DOHH2 (cell line): ENCODE results near the gene KCTD11.
A peak's percentile ranks its signal among the peaks of the same experiment; 100 is the strongest.
"Not testable (repeated sequence)": the region's sequence is repeated elsewhere in the genome, so short reads cannot be mapped to it uniquely, and the experiment has no call there.

Experiments
- H3F3A ChIP-seq: fragments of 200-600 bp; sonication (generic), shearing (Covaris generic); 2 replicates; pipeline ENCODE4 v1.6.0; 2016; ENCODE audit warnings: antibody characterized with exemption, mild to moderate bottlenecking; ENCODE audit not compliant: control insufficient read depth, insufficient read depth
- H3K27ac ChIP-seq: fragments of 200-600 bp; sonication (generic); 2 replicates; pipeline ENCODE4 v1.5.1; 2014; ENCODE audit warnings: low read depth, mild to moderate bottlenecking, low read length, moderate library complexity
- H3K27me3 ChIP-seq: fragments of 200-600 bp; sonication (generic); 2 replicates; pipeline ENCODE4 v1.6.1; 2014; ENCODE audit warnings: mild to moderate bottlenecking, low read length, mixed read lengths; ENCODE audit not compliant: control insufficient read depth
- H3K36me3 ChIP-seq: fragments of 200-600 bp; sonication (generic); 2 replicates; pipeline ENCODE4 v1.6.1; 2014; ENCODE audit warnings: mild to moderate bottlenecking, low read length, moderate library complexity, mixed read lengths; ENCODE audit not compliant: control insufficient read depth
- H3K4me1 ChIP-seq: fragments of 200-600 bp; sonication (generic); 2 replicates; pipeline ENCODE4 v1.6.1; 2014; ENCODE audit warnings: mild to moderate bottlenecking, low read length, mixed read lengths; ENCODE audit not compliant: control insufficient read depth
- H3K4me2 ChIP-seq: fragments of 200-600 bp; sonication (generic); 2 replicates; pipeline ENCODE4 v1.6.0; 2014; ENCODE audit warnings: mild to moderate bottlenecking, low read length, moderate library complexity
- H3K4me3 ChIP-seq: fragments of 200-600 bp; sonication (generic); 2 replicates; pipeline ENCODE4 v1.5.1; 2014; ENCODE audit warnings: mild to moderate bottlenecking, low read length, mixed read lengths
- H3K79me2 ChIP-seq: fragments of 200-600 bp; sonication (generic); 2 replicates; pipeline ENCODE4 v1.6.1; 2014; ENCODE audit warnings: mild to moderate bottlenecking, low read length, mixed read lengths; ENCODE audit not compliant: control insufficient read depth
- H3K9me2 ChIP-seq: fragments of 200-600 bp; sonication (generic); replicated peaks from 2 replicates; pipeline ENCODE4 v1.6.1; 2014; ENCODE audit warnings: mild to moderate bottlenecking, low read length, mixed read lengths; ENCODE audit not compliant: control insufficient read depth
- H3K9me3 ChIP-seq: fragments of 200-600 bp; sonication (generic); 2 replicates; pipeline ENCODE4 v1.6.1; 2014; ENCODE audit warnings: antibody characterized with exemption, low read length, mixed read lengths; ENCODE audit not compliant: control insufficient read depth, insufficient read depth
- H4K20me1 ChIP-seq: fragments of 200-600 bp; sonication (generic); 2 replicates; pipeline ENCODE4 v1.6.0; 2014; ENCODE audit warnings: low read depth, mild to moderate bottlenecking, antibody characterized with exemption, low read length, moderate library complexity; ENCODE audit not compliant: control insufficient read depth, insufficient read depth
- CTCF ChIP-seq: fragments of 200-600 bp; sonication (generic); IDR thresholded peaks from one replicate; pipeline ENCODE4 v1.5.1; 2014; ENCODE audit warnings: antibody characterized with exemption, mild to moderate bottlenecking, low read depth, low read length; ENCODE audit not compliant: poor library complexity, severe bottlenecking
- EZH2phosphoT487 ChIP-seq: fragments of 200-600 bp; sonication (generic); IDR thresholded peaks from 2 replicates; pipeline ENCODE4 v1.6.1; 2017; ENCODE audit warnings: borderline replicate concordance, mild to moderate bottlenecking, antibody characterized with exemption, low read length, moderate library complexity, mixed read lengths

KCTD11 gene

GRCh38 chr17:7332111-7332510 is 19.9 kb upstream of the KCTD11 start:
- H3K27ac ChIP-seq: peak overlapping the region; percentile 68
- no peaks in the 10 kb centered on the region for H4K20me1 ChIP-seq
- H3K4me2 ChIP-seq: peak overlapping the region; percentile 72
- H3K27me3 ChIP-seq: no peaks in the 10 kb centered on the region
- no peaks in the 10 kb centered on the region for H3K9me3 ChIP-seq
- H3K79me2 ChIP-seq: peaks cover 39% of the 10 kb centered on the region
- peaks cover 10% of the 10 kb centered on the region for H3K36me3 ChIP-seq
- TF ChIP-seq EZH2phosphoT487: no peak
- TF ChIP-seq CTCF: no peak
- H3K9me2 ChIP-seq: no peaks in the 10 kb centered on the region
- H3F3A ChIP-seq: peaks cover 11% of the 10 kb centered on the region
- peak overlapping the region; percentile 63 for H3K4me3 ChIP-seq
- peaks cover 75% of the 10 kb centered on the region for H3K4me1 ChIP-seq

- not testable (repeated sequence) for H3K27me3 ChIP-seq, H3K9me2 ChIP-seq, H3K9me3 ChIP-seq, H4K20me1 ChIP-seq
- Histone ChIP-seq H3K36me3 (peaks cover 15% of the 10 kb centered on the region), H3K79me2 (peaks cover 39% of the 10 kb centered on the region), H3K4me2 (peak overlapping the region; percentile 72), H3K27ac (peak overlapping the region; percentile 68), H3K4me3 (peak overlapping the region; percentile 63), H3F3A (peaks cover 14% of the 10 kb centered on the region), H3K4me1 (peaks cover 75% of the 10 kb centered on the region)
Measured at GRCh38 chr17:7332600-7333069, 19.3 kb upstream of the KCTD11 start.

- Histone ChIP-seq H3K4me1 (peaks cover 74% of the 10 kb centered on the region), H3K36me3 (peaks cover 28% of the 10 kb centered on the region), H3K9me2 (no peaks in the 10 kb centered on the region), H3K79me2 (peaks cover 38% of the 10 kb centered on the region), H3K4me2 (peak overlapping the region; percentile 99), H3K9me3 (no peaks in the 10 kb centered on the region), H3K4me3 (peak overlapping the region; percentile 88), H3K27me3 (no peaks in the 10 kb centered on the region), H3F3A (peaks cover 10% of the 10 kb centered on the region), H3K27ac (peak overlapping the region; percentile 84), H4K20me1 (no peaks in the 10 kb centered on the region)
- TF ChIP-seq CTCF: no peak
- no peak for TF ChIP-seq EZH2phosphoT487
Measured at GRCh38 chr17:7334938-7335538, 16.9 kb upstream of the KCTD11 start.

GRCh38 chr17:7335765-7336164 is 16.2 kb upstream of the KCTD11 start:
- H3F3A ChIP-seq, H3K27me3 ChIP-seq, H3K9me2 ChIP-seq, H3K9me3 ChIP-seq, H4K20me1 ChIP-seq: not testable (repeated sequence)
- H3K4me1 ChIP-seq: peaks cover 67% of the 10 kb centered on the region
- peak overlapping the region; percentile 84 for H3K27ac ChIP-seq
- H3K4me2 ChIP-seq: peak overlapping the region; percentile 99
- peaks cover 33% of the 10 kb centered on the region for H3K36me3 ChIP-seq
- peaks cover 38% of the 10 kb centered on the region for H3K79me2 ChIP-seq
- H3K4me3 ChIP-seq: peak overlapping the region; percentile 88
